GM21619 (cell line): Measurements from ENCODE around the gene GSTM4.
"Not testable (repeated sequence)": the region's sequence is repeated elsewhere in the genome, so short reads cannot be mapped to it uniquely, and the experiment has no call there.

Experiments
- ATAC-seq: cut with Tn5 transposase; IDR thresholded peaks from one replicate; pipeline ENCODE4 v1.9.1; 2021; ENCODE audit not compliant: unreplicated experiment

Gene GSTM4

GRCh38 chr1:109664671-109665070 lies 8.8 kb downstream of the GSTM4 start:
- ATAC-seq = no peak

- no peak for ATAC-seq
These were observed 11.7 kb downstream of the GSTM4 start, which contains the start of gene GSTM2 for GRCh38 chr1:109667452-109668122. Gene GSTM2, plus strand, starts transcription at chr1:109668057. Its CDS starts 59 bp downstream, at chr1:109668116.

GRCh38 chr1:109668123-109668775 lies 12.3 kb downstream of the GSTM4 start:
- ATAC-seq = no peak

GRCh38 chr1:109669246-109669948 lies 13.5 kb downstream of the GSTM4 start:
- ATAC-seq = no peak

GRCh38 chr1:109669949-109670302 lies 14.0 kb downstream of the GSTM4 start:
- ATAC-seq = not testable (repeated sequence)

- no peak for ATAC-seq
These were observed 15.2 kb downstream of the GSTM4 start for GRCh38 chr1:109671067-109671466.

- not testable (repeated sequence) for ATAC-seq
These were observed 18.0 kb downstream of the GSTM4 start for GRCh38 chr1:109673861-109674260.

GRCh38 chr1:109676683-109677381 lies 20.9 kb downstream of the GSTM4 start:
- ATAC-seq = not testable (repeated sequence)

- ATAC-seq = no peak
These were observed 21.6 kb downstream of the GSTM4 start for GRCh38 chr1:109677459-109677858.

- not testable (repeated sequence) for ATAC-seq
These were observed 22.7 kb downstream of the GSTM4 start for GRCh38 chr1:109678637-109679036.

GRCh38 chr1:109684777-109685176 lies 28.9 kb downstream of the GSTM4 start:
- ATAC-seq = not testable (repeated sequence)

GRCh38 chr1:109685399-109685798 lies 29.5 kb downstream of the GSTM4 start:
- ATAC-seq = not testable (repeated sequence)

- ATAC-seq = not testable (repeated sequence)
These were observed 30.0 kb downstream of the GSTM4 start for GRCh38 chr1:109685890-109686289.

- ATAC-seq = not testable (repeated sequence)
These were observed 31.2 kb downstream of the GSTM4 start for GRCh38 chr1:109687109-109687508.

- ATAC-seq = no peak
These were observed 32.0 kb downstream of the GSTM4 start, which contains the start of gene GSTM1 for GRCh38 chr1:109687641-109688499. Gene GSTM1, plus strand, starts transcription at chr1:109687817. Its CDS starts 57 bp downstream, at chr1:109687874.

- no peak for ATAC-seq
These were observed 34.0 kb downstream of the GSTM4 start for GRCh38 chr1:109689844-109690405.

GRCh38 chr1:109691759-109692158 lies 35.9 kb downstream of the GSTM4 start:
- no peak for ATAC-seq

GRCh38 chr1:109694400-109694799 lies 38.5 kb downstream of the GSTM4 start:
- not testable (repeated sequence) for ATAC-seq

GRCh38 chr1:109695138-109695537 lies 39.2 kb downstream of the GSTM4 start:
- ATAC-seq = not testable (repeated sequence)

GRCh38 chr1:109697066-109697465 lies 41.2 kb downstream of the GSTM4 start:
- no peak for ATAC-seq
